Ecto neural progenitor cell (in vitro differentiated cells): Measurements from ENCODE around the gene JAGN1.
"Not testable (repeated sequence)": the region's sequence is repeated elsewhere in the genome, so short reads cannot be mapped to it uniquely, and the experiment has no call there.

Experiments
- DNase-seq: peaks from one replicate; pipeline ENCODE4 v3.0.0-alpha.2; 2018; ENCODE audit warnings: low spot score

JAGN1 gene

DNA sequence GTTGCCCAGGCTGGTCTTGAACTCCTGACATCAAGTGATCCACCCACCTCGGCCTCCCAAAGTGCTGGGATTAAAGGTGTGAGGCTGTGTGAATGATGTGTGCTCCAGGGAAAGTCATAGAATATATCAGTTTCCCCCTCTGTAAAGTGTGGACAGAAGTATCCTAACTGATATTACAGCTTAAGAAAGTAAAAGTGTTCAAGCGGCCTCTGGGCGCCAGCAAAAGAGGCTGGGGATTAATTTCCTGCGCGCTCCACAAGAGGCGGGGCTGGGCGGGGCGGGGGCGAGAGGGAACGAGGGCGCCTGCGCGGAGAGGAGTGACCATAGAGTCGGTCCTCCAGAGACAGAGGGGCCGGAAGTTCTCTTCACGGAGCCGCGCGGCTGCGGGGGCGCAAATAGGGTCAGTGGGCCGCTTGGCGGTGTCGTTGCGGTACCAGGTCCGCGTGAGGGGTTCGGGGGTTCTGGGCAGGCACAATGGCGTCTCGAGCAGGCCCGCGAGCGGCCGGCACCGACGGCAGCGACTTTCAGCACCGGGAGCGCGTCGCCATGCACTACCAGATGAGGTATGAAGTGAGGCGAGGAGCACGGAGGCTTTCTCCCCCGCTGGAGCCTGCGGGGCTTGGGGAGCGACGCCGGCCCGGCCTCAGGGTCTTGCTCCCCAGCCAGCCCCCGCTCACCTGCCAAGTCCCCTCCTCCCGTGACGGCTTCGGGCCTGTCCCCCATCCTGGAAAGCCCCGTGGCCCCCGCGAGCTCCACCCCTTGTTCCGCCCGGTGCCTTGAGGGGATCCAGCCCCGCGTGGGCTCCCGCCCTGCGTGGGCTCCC is at the start of gene JAGN1:
Gene JAGN1 (plus strand): TSS at position 362 of the 823 bp plus-strand sequence. CDS start 113 bp downstream, at position 475.
- peak; percentile 95 for DNase-seq

DNA sequence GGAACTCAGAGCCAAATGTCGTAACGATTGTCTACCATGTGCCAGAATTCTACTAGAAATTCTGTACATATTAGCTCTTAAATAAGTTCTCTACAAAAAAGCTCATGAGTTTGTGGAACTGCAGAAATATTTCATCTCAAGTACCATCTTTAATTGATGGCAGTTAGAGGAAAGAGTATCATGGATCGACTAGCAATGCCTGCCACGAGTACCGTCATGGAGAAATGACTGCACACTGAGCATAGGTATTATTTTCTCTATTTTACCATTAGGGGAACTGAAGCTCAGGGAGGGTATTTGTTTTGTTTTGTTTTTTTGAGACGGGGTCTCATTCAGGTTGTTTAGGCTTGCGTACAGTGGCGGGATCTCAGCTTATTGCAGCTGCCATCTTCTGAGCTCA is 49.4 kb upstream of the JAGN1 start:
- no peak for DNase-seq

GRCh38 chr3:9843715-9844438 is 46.5 kb upstream of the JAGN1 start, which contains the start of gene RPUSD3:
Gene RPUSD3, minus strand, starts transcription at chr3:9844008. Its CDS starts 18 bp downstream, at chr3:9843990.
- DNase-seq: peak; percentile 98

- no peak for DNase-seq
Measured at GRCh38 chr3:9846231-9846630, 44.2 kb upstream of the JAGN1 start.

- DNase-seq: no peak
Measured at GRCh38 chr3:9846931-9847488, 43.4 kb upstream of the JAGN1 start.

GRCh38 chr3:9847870-9848269 is 42.5 kb upstream of the JAGN1 start:
- not testable (repeated sequence) for DNase-seq

DNA sequence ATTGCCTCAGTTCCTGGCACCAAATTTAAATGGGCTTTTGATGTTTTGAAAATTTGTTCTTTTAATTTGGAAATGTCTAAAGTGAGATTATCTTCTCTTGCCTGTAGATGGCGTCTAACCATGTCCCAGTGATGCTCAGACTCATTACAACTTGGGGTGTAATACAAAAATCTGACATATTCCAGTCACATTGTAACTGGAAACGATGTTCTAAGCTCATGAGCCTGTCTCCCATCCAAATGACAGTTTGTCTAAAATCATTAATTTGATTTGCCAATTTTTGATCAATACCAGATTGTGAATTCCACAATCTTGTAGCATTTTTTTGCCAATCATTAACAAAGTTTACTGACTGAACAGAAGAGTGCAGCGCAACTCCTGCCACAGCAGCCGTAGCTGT is 41.5 kb upstream of the JAGN1 start:
- DNase-seq: not testable (repeated sequence)

DNA sequence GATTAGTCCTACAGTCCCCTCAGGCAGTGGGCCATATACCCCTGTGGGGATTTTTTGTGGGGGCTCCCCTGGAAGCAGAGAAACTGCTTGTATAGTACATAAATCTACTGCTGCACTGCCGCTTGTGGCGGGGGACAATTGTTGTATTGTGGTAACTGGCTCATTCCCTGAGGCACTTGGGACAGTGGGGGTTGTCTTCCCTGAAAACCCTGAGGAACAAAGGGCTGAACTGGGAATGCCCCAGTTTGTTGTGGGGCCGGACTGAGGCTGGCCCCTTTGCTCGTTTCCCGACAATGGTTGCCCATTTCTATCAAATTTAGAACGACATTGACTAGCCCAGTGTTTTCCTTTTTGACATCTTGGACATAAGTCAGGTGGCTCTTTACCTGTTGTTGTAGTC is 39.0 kb upstream of the JAGN1 start:
- DNase-seq: not testable (repeated sequence)

DNA sequence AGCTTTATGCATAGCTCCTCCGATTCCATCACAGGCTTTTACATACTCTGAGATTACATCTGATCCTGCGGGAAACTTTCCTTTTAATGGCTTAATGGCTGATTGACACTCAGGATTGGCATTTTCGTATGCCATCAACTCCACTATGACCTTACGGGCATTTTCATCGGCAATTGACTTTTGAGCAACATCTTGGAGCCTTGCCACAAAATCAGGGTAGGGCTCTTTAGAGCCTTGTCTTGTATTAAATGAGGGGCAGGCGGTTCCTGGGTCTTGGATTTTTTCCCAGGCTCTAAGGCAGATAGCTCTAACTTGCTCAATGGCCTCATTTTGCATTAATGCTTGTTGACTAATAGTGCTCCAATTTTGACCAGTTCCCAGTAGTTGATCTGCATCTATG is 38.5 kb upstream of the JAGN1 start:
- DNase-seq: not testable (repeated sequence)

DNA sequence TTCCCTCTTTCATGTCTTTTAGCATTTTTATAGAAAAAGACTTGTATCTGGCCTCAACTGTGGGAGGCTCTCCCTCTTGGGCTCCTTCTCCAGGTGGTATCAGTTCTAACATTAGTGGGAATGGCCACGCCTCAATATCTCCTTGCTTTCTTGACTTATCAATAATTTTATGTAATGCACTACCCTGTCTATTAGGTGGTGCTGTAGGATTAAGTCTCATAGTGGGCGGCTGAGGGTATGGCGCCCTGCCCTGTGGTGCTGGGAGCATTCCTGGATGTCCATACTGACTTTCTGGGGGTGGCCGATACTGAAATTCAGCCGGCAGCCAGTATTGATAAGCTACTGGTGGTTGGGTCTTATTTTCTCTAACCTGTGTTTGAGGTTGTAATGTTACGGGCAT is 37.9 kb upstream of the JAGN1 start:
- no peak for DNase-seq

DNA sequence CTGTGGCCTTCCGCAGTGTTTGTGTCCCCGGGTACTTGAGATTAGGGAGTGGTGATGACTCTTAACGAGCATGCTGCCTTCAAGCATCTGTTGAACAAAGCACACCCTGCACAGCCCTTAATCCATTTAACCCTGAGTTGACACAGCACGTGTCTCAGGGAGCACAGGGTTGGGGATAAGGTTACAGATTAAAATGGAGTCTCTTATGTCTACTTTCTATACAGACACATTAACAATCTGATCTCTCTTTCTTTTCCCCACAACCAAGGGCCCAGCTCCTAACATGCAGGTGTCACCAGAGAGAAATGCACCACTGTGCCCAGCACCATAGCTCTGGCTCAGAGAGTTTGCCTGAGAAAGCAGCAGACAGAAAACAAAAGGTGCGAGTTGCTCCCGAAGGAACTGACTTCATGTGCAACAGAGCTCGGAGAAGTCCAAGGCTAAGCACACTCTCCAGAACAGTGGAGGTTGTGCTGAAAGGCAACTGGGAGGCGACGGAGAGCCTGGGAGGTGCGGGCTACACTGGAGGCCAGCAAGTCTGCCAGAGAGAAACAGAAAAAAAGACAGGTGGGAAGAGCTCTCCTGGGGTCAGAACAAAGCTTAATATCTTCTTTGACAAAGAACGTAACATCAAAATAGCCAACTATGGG is 36.0 kb upstream of the JAGN1 start:
- DNase-seq: not testable (repeated sequence)

GRCh38 chr3:9855594-9855993 is 34.8 kb upstream of the JAGN1 start:
- DNase-seq: no peak

GRCh38 chr3:9859530-9860025 is 30.8 kb upstream of the JAGN1 start:
- DNase-seq: no peak

- DNase-seq: no peak
Measured at GRCh38 chr3:9861201-9861600, 29.2 kb upstream of the JAGN1 start.

DNA sequence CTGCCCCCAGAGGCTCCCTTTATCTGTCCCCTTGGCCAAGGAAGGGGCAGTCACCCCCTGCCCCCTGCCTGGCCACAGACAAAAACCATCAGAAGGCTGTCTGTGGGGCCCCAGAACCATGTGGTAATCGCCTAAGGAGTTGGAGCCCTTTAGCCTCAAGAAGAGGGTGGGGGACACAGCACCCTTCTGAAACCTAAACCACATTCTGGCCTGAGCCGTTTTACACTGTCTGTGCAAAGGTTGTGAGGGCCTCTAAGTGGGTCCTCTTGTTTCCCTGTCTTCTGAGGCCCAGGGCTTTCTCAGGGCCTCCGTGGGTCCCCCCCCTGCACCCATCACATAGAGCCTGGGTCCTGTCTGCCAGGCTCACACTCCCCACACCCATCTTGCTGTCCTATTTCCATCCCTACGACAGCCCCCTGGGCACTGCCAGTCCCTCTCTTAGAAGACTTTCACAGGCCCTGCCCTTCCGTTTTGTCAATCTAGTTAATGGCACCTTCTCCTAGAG is 28.7 kb upstream of the JAGN1 start:
- DNase-seq: no peak

DNA sequence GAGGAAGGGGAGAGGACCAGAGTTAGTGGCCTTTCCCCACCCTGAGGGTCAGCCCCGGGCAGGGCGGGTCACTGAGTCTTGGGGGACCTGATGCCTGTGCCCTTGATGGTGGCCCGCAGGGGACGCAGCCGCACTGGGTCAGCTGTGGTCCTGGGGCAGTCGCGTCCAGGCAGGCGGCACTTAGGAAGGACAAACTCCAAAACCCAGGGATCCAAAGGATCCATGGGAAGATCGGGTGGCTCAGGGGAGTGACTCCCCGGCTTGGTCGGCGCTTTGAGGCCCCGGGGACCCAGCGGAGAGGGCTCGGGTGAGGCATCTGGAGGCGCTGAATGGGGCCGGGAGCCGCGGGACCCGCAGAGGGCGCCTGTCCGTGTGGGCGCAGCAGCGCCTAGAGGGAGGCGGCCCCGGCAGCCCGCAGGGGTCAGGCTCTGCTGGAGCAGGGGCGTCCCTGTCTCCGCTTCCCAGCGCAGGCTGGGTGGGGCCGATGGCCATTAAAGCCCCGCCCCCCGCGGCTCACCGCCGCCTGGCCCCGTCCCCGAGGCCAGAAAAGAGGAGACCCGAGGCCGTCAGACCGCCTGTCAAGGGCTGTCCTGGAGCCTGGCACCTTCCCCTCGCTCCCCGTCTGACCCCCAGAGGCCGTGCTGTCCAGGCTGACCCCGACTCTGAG is 27.9 kb upstream of the JAGN1 start:
- DNase-seq: peak; percentile 82

- DNase-seq: no peak
Measured at GRCh38 chr3:9863058-9863772, 27.2 kb upstream of the JAGN1 start.

DNA sequence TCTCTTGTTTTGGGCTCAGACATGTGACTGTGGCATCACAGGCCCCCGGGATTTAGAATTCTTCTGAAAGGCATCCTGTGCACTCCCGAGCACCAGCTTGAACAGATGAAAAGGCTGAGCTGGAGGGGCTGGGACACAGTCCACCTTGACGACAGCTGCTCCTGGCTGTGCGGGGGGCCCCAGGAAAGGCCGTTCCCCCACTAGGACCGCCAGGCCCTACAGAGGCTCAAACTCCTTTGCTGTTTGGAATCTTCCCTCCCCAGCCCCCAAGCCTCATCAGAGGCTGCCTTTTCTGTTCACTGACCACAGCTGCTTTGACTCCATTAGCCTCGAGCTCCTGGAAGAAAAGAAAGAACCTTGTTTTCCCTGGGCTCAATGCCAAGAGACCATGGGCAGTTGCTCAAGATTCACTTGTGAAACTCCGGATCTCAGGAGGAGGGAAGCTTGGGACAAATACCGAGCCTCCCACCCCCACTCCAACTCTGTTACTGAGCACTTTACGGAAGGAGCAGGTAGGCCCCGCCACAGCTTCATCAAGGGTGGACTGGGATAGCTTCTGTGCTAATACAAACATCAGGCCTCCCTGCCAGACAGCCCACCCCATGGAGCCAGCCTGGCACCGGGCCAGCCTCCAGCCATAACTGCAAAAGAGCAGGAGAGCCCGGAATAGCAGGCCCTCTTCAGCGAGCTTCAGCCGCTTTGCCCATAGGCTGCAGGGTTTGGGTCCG is 26.0 kb upstream of the JAGN1 start:
- no peak for DNase-seq

GRCh38 chr3:9865125-9865637 is 25.2 kb upstream of the JAGN1 start:
- not testable (repeated sequence) for DNase-seq

DNA sequence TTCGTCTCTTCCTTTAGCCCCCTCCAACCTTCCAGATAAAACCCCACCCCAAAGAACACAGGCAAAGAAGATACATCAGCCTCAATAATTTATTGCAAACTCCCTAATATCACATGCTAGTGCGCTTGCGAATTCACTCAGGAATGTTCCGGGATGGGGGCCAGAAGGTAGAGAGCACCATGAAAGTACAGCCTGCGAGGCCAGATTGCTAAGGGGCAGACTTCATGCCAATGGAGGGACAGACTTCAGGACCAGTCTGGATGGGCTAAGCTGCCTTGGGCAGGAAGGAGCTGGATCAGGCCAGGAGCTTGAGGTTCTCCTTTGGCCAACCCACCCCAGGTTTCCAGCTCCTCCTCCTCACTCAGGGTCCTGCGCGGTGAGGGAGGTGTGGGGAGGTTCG is 23.8 kb upstream of the JAGN1 start:
- DNase-seq: no peak
